Ishikawa (cell line): Measurements from ENCODE around the gene NDUFS1.

ENCODE experiments used
- CEBPB ChIP-seq: IDR thresholded peaks from 2 replicates; pipeline ENCODE4 v1.6.1; 2012
- CREB1 ChIP-seq: IDR thresholded peaks from 2 replicates; pipeline ENCODE4 v1.6.1; 2012; ENCODE audit warnings: low read depth
- EGR1 ChIP-seq: IDR thresholded peaks from 2 replicates; pipeline ENCODE4 v1.6.1; 2012
- EP300 ChIP-seq: IDR thresholded peaks from 2 replicates; pipeline ENCODE4 v1.6.1; 2012; ENCODE audit warnings: borderline replicate concordance
- FOXM1 ChIP-seq: IDR thresholded peaks from 2 replicates; pipeline ENCODE4 v1.6.1; 2012; ENCODE audit warnings: low read depth, borderline replicate concordance
- NFIC ChIP-seq: IDR thresholded peaks from 2 replicates; pipeline ENCODE4 v1.6.1; 2012
- RAD21 ChIP-seq: IDR thresholded peaks from 2 replicates; pipeline ENCODE4 v1.6.1; 2012; ENCODE audit warnings: low read depth
- TAF1 ChIP-seq: IDR thresholded peaks from 2 replicates; pipeline ENCODE4 v1.6.1; 2012; ENCODE audit warnings: low read depth, mild to moderate bottlenecking
- TCF12 ChIP-seq: IDR thresholded peaks from 2 replicates; pipeline ENCODE4 v1.6.1; 2012; ENCODE audit warnings: low read depth
- TEAD4 ChIP-seq: IDR thresholded peaks from 2 replicates; pipeline ENCODE4 v1.6.1; 2012
- YY1 ChIP-seq: IDR thresholded peaks from 2 replicates; pipeline ENCODE4 v1.6.1; 2012; ENCODE audit warnings: low read depth
- ZBTB7A ChIP-seq: IDR thresholded peaks from 2 replicates; pipeline ENCODE4 v1.6.1; 2012; ENCODE audit warnings: low read depth
- TF ChIP-seq, protein P1 (sequence below): IDR thresholded peaks from 2 replicates; pipeline ENCODE4 v1.6.1; 2012
- TF ChIP-seq, protein P2 (sequence below): IDR thresholded peaks from 2 replicates; pipeline ENCODE4 v1.6.1; 2012; ENCODE audit warnings: low read depth, mild to moderate bottlenecking
- TF ChIP-seq, protein P3 (sequence below): IDR thresholded peaks from 2 replicates; pipeline ENCODE4 v1.6.1; 2012

Gene NDUFS1

DNA sequence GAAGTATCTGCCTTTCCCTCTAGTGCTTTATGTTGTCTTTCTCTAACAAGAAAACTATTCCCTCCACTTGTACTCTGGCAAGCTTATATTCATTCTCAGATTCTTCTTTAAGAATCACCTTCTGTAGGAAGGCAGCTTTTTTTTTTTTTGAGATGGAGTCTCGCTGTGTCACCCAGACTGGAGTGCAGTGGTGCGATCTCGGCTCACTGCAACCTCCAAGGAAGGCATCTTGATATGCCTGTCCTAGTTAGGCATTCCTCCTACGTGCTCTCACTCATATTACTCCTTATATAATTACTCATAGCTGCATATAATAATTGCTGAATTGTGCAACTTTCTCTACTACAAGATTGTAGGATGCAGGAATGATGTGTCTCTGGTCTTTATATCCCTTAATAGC is 15.8 kb downstream of the NDUFS1 start:
- TF ChIP-seq, protein P1, sequence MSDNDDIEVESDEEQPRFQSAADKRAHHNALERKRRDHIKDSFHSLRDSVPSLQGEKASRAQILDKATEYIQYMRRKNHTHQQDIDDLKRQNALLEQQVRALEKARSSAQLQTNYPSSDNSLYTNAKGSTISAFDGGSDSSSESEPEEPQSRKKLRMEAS = no peak
- TF ChIP-seq CEBPB = no peak
- TF ChIP-seq TEAD4 = no peak
- no peak for TF ChIP-seq EP300
- TF ChIP-seq EGR1 = no peak

DNA sequence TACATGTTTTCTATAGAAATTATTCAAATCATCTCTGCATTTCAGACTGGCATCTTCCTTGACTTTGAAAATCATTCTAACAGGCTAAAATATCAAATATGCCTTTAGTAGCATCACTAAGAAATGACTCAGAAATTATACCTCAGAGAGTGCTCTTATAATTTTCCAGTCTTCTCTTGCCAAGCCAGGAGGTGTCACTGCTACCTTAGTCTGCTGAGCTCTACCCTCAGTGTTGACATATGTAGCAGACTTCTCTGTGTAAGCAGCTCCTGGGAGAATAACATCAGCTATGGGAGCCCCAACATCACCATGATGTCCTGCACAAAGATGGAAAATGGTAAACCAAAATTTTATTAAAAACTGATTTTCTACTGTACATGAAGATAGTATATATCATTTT is 31.6 kb downstream of the NDUFS1 start:
- TF ChIP-seq, protein P2, sequence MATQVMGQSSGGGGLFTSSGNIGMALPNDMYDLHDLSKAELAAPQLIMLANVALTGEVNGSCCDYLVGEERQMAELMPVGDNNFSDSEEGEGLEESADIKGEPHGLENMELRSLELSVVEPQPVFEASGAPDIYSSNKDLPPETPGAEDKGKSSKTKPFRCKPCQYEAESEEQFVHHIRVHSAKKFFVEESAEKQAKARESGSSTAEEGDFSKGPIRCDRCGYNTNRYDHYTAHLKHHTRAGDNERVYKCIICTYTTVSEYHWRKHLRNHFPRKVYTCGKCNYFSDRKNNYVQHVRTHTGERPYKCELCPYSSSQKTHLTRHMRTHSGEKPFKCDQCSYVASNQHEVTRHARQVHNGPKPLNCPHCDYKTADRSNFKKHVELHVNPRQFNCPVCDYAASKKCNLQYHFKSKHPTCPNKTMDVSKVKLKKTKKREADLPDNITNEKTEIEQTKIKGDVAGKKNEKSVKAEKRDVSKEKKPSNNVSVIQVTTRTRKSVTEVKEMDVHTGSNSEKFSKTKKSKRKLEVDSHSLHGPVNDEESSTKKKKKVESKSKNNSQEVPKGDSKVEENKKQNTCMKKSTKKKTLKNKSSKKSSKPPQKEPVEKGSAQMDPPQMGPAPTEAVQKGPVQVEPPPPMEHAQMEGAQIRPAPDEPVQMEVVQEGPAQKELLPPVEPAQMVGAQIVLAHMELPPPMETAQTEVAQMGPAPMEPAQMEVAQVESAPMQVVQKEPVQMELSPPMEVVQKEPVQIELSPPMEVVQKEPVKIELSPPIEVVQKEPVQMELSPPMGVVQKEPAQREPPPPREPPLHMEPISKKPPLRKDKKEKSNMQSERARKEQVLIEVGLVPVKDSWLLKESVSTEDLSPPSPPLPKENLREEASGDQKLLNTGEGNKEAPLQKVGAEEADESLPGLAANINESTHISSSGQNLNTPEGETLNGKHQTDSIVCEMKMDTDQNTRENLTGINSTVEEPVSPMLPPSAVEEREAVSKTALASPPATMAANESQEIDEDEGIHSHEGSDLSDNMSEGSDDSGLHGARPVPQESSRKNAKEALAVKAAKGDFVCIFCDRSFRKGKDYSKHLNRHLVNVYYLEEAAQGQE = no peak
- TF ChIP-seq, protein P1 = no peak
- no peak for TF ChIP-seq YY1
- TF ChIP-seq CREB1 = no peak
- TF ChIP-seq EP300 = no peak
- TF ChIP-seq EGR1 = no peak
- TF ChIP-seq RAD21 = no peak
- TF ChIP-seq, protein P3, sequence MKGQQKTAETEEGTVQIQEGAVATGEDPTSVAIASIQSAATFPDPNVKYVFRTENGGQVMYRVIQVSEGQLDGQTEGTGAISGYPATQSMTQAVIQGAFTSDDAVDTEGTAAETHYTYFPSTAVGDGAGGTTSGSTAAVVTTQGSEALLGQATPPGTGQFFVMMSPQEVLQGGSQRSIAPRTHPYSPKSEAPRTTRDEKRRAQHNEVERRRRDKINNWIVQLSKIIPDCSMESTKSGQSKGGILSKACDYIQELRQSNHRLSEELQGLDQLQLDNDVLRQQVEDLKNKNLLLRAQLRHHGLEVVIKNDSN = no peak
- TF ChIP-seq TCF12 = no peak
- TF ChIP-seq TAF1 = no peak
- TF ChIP-seq ZBTB7A = no peak
- no peak for TF ChIP-seq FOXM1
- TF ChIP-seq NFIC = no peak
- no peak for TF ChIP-seq TEAD4
- TF ChIP-seq CEBPB = no peak

DNA sequence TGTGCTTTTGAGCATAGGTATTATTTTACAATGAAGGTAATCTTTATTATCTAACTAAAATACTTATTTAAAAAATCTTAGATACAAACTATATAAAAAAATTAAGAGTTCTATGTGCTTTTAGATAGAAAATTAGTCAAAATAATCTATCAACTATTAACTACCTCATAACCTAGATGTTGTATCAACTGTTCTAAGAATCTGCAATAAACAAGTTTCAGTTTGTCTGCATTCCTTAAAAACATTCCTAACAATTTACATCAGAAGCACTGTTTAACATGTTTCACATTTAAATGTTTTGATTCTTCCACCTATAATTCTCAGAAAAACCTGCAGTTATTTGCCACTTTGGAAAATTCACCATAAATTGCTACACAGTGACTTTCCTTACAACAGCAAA is 33.3 kb downstream of the NDUFS1 start:
- TF ChIP-seq ZBTB7A = no peak
- no peak for TF ChIP-seq RAD21
- no peak for TF ChIP-seq TAF1
- no peak for TF ChIP-seq NFIC
- no peak for TF ChIP-seq EP300
- no peak for TF ChIP-seq FOXM1
- TF ChIP-seq CREB1 = no peak
- no peak for TF ChIP-seq TEAD4
- no peak for TF ChIP-seq CEBPB
- TF ChIP-seq, protein P2 = no peak
- TF ChIP-seq, protein P1 = no peak
- TF ChIP-seq TCF12 = no peak
- no peak for TF ChIP-seq YY1
- TF ChIP-seq EGR1 = no peak
- TF ChIP-seq, protein P3 = no peak

DNA sequence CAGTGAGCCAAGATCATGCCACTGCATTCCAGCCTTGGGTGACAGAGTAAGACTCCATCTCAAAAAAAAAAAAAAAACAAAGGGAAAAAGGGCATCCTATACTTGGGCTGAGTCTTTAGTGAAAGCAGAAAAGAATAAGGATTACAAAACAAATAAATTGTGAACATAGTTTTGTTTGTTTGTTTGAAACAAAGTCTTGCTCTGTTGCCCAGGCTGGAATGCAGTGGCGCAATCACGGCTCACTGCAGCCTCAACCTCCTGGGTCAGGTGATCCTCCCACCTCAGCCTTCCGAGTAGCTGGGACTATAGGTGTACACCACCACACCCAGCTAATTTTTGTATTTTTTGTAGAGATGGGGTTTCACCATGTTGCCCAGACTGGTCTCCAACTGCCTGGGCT is 36.7 kb downstream of the NDUFS1 start:
- TF ChIP-seq CEBPB = peak; percentile 43; the same call in 1 of the 2 replicates

DNA sequence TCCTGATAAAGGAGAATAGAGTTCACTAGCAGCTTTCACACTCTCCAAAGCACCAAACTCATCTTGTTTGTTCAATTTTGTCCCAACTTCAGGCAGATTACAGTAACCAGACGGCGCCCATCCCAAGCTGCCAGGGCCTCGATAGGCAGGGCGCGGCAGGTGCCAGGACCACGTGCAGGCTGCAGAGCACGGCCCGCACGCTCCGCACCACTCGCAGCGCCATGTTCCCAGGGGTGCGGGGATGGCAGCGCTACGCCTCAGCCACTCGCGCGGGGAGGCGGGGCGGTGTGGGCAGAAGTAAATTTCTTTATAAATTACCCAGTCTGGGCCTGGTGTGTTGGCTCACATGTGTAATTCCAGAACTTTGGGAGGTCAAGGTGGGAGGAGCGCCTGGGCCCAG is 43.0 kb downstream of the NDUFS1 start:
- TF ChIP-seq TAF1 (no peak), FOXM1 (no peak), CREB1 (no peak), RAD21 (no peak), CEBPB (no peak), YY1 (no peak), TCF12 (no peak), EGR1 (no peak), NFIC (no peak), EP300 (no peak), ZBTB7A (no peak), TEAD4 (no peak)
- TF ChIP-seq, protein P3 = no peak
- TF ChIP-seq, protein P1 = no peak
- TF ChIP-seq, protein P2 = no peak
